ENCODE data around the gene IFI6. TPM values are rescaled to one million over a fixed set of nuclear protein-coding genes. Genes with fewer than 3 reads are reported as not detected.
A peak's percentile ranks its signal among the peaks of the same experiment; 100 is the strongest.
"Not testable (repeated sequence)": the region's sequence is repeated elsewhere in the genome, so short reads cannot be mapped to it uniquely, and the experiment has no call there.

The IFI6 gene
- 70.6 TPM for polyA plus RNA-seq (ENCODE audit: insufficient read length)

GRCh38 chr1:27671964-27672749, at the start of gene IFI6:
TSS of gene IFI6 (minus strand) at chr1:27672192. CDS start at chr1:27669314, 2,878 bp downstream.
- peak; percentile 97 for DNase-seq (ENCODE audit: low read depth)

DNA sequence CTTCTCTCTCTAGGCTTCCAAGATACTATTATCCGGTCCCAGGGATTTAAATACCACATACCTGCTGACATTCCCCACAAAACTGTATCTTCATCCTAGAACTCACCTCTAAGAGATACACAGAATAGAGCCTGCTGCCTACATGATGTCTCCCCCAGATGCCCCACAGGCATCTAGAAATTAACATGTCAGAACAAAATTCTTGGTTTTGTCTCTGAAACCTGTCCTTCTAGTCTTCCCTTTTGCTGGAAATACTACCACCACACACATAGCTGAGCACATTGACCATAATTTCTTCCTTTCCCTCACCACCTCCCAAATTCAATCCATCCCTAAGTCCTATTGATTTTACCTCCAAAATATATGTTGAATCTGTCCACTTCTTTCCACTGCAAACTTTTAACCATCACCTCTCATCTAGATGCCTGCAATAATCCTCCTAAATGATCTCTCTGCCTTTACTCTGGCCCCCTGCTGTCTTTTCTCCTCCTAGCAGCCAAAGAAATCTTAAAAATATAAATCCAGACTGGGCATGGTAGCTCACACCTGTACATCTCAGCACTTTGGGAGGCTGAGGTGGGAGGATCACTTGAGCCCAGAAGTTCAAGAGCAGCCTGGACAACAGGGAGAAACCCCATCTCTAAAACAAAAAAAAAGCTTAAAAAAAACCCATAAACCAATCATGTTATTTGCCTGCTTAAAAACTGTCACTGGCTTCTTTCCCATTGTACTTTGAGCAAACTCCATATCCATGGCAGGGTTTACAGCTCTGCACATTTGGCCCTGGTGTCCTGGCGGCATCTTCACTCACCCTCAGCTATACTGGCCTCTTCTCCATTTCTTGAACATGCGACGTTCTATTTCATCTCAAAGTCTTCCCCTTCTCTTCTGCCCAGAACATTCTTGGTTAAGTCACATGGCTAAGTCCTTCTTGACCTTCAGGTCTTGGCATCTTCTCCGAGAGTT, 47.6 kb upstream of the IFI6 start:
- DNase-seq (ENCODE audit: low read depth), result no peak

- no peak for DNase-seq (ENCODE audit: low read depth)
Measured at GRCh38 chr1:27716262-27716895, 44.4 kb upstream of the IFI6 start.

DNA sequence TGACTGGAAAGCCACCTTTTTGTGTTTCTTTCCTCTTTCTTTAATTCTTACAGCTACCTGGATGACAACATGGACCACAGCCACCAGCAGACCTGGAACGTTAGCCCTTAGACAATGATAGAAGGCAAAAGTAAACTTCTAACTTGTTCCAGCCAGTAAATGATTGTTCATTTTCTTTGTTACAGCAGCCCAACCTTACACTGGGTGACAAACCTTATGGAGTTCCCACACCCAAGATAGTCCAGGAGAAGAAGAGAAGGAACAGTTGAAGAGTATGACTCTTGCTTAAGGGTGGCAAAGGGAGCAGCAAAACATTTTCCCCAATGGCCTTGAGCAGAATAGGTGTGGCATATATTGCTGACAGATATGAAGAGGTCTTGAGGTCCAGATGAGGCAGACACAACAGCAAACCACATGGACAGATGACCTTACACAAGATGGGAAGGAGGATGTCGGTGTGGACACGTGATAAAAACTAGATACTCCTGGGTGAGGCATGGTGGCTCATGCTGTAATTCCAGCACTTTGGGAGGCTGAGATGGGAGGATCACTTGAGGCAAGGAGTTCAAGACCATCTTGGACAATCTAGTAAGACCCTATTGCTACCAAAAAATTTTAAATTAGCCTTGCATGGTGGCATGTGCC, 42.0 kb upstream of the IFI6 start:
- DNase-seq (ENCODE audit: low read depth), result no peak

DNA sequence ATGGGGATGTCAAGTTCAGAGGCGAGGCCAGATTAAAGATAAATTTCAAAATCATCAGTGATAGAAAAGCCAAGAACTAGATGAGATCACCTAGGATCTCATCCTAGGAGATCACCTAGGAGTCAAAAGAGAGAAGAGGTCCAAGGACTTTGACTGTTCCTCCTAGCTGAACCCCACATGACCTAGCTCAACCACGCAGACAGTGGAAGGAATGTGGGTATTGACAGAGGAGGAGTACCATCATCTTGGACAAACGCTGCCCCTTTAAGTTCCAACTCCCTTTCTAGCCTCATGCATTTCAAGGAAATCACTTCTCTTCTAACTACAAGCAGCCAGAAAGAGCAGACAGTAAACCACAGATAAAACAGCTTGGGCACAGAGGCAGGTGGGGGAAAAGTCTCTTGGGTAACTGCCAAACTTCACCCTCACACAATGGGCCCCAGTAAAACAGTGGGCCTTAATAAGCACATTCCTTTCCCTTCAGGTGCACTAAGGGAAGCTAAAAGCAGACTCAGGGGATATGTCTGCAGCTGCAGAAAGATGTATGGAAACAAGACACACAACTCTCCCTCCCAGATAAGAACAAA, 41.2 kb upstream of the IFI6 start:
- no peak for DNase-seq (ENCODE audit: low read depth)

DNA sequence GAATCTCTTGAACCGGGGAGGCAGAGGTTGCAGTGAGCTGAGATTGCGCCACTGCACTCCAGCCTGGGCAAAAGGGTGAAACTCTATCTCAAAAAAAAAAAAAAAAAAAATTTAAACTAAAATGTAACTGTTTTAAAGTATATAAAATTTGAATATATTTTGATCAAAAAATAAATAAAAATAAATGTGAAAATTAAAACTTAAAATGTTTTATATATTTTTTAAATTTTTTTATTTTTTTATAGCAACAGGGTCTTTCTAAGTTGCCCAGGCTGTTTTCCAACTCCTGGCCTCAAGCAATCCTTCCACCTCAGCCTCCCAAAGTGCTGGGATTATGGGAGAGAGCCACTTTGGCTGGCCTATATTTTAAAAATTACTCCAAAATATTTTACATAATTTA, 38.6 kb upstream of the IFI6 start:
- no peak for DNase-seq (ENCODE audit: low read depth)

GRCh38 chr1:27705545-27705944, 33.6 kb upstream of the IFI6 start:
- DNase-seq (ENCODE audit: low read depth), result no peak

DNA sequence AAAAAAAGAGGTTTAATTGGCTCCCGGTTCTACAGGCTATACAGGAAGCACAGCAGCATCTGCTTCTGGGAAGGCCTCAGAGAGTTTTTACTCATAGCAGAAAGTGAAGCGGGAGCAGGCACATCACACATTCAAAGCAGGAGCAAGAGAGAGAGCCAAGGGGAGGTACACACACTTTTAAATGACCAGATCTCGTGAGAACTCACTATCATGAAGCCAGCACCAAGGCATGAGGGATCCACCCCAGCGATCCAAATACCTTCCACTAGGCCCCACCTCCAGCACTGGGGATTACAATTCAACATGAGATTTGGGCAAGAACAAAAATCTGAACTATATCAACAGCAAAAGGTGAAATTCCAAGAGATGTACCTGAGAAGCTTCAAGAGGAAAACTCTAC, 33.0 kb upstream of the IFI6 start:
- DNase-seq (ENCODE audit: low read depth), result no peak

GRCh38 chr1:27696835-27697234, 24.8 kb upstream of the IFI6 start:
- DNase-seq (ENCODE audit: low read depth), result not testable (repeated sequence)

DNA sequence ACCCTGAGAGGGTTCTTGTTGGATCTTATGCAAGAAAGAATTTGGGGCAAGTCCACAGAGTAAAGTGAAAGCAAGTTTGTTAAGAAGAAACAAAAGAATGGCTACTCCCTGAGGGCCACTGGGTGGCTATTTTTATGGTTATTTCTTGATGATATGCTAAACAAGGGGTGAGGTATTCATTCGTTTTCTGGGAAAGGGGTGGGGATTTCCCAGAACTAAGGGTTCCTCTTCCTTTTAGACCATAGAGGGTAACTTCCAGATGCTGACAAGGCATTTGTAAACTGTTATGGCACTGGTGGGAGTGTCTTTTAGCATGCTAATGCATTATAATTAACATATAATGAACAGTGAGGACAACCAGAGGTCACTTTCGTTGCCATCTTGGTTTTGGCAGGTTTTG, 18.2 kb upstream of the IFI6 start:
- DNase-seq (ENCODE audit: low read depth), result no peak

- DNase-seq (ENCODE audit: low read depth), result peak; percentile 29
Measured at GRCh38 chr1:27689423-27690173, 17.6 kb upstream of the IFI6 start.

GRCh38 chr1:27687906-27688305, 15.9 kb upstream of the IFI6 start:
- DNase-seq (ENCODE audit: low read depth), result no peak

GRCh38 chr1:27686223-27686990, 14.4 kb upstream of the IFI6 start:
- no peak for DNase-seq (ENCODE audit: low read depth)

- DNase-seq (ENCODE audit: low read depth), result no peak
Measured at GRCh38 chr1:27684176-27684575, 12.2 kb upstream of the IFI6 start.

GRCh38 chr1:27682351-27682944, 10.5 kb upstream of the IFI6 start:
- DNase-seq (ENCODE audit: low read depth), result no peak

- not testable (repeated sequence) for DNase-seq (ENCODE audit: low read depth)
Measured at GRCh38 chr1:27681580-27681979, 9.6 kb upstream of the IFI6 start.

- DNase-seq (ENCODE audit: low read depth), result not testable (repeated sequence)
Measured at GRCh38 chr1:27680225-27680791, 8.3 kb upstream of the IFI6 start.

- no peak for DNase-seq (ENCODE audit: low read depth)
Measured at GRCh38 chr1:27678747-27679146, 6.8 kb upstream of the IFI6 start.

GRCh38 chr1:27676410-27676809, 4.4 kb upstream of the IFI6 start:
- no peak for DNase-seq (ENCODE audit: low read depth)

All from forelimb muscle (tissue), 1 donor.